ENCODE data around the gene PTH2. TPM values are rescaled to one million over a fixed set of nuclear protein-coding genes. Genes with fewer than 3 reads are reported as not detected.

PTH2 gene
- total and polyA plus RNA-seq, 2 donors (not counting 3 experiments of a cell fraction or from before 2014, with no cell fraction given), result not detected

- ChIA-PET POLR2A (no interaction called here), CTCF (interaction anchor here (0.6 kb wide), 1 partner anchor 8 kb away, joined by 3 read pairs; no protein-coding TSS in a partner anchor)
- Histone ChIP-seq H3K36me3 (ENCODE audit: control insufficient read depth in 2 of 2, extremely low read depth in 1 of 2, insufficient read depth in 2 of 2, low read length in 2 of 2) (no peaks in the 10 kb centered on the region), H3K4me2 (ENCODE audit: insufficient read depth, low read length) (no peak overlapping the region), H3K9ac (replicated peaks; ENCODE audit: extremely low read depth, insufficient read depth, low read length) (no peak overlapping the region), H3K4me3 (replicated peaks in 1 of 3; ENCODE audit: insufficient read depth in 1 of 3, low read depth in 1 of 3, low read length in 3 of 3) (no peak overlapping the region), H3K9me3 (replicated peaks; ENCODE audit: control insufficient read depth, insufficient read depth, low read length) (no peaks in the 10 kb centered on the region), H3K9me1 (replicated peaks; ENCODE audit: control insufficient read depth, extremely low read depth, insufficient read depth, low read length) (no peaks in the 10 kb centered on the region), H3K79me2 (ENCODE audit: control insufficient read depth, insufficient read depth, low read length) (no peaks in the 10 kb centered on the region), H3K4me1 (ENCODE audit: control insufficient read depth, extremely low read depth, insufficient read depth, low read length) (no peaks in the 10 kb centered on the region), H3K27me3 (ENCODE audit: control insufficient read depth in 2 of 2, insufficient read depth in 2 of 2, low read length in 2 of 2) (peaks cover 4 to 5% of the 10 kb centered on the region in 2 experiments), H2AFZ (ENCODE audit: low read depth, low read length) (no peak overlapping the region), H4K20me1 (replicated peaks; ENCODE audit: control insufficient read depth, extremely low read depth, insufficient read depth, low read length) (no peaks in the 10 kb centered on the region), H3K27ac (ENCODE audit: insufficient read depth, low read depth, low read length) (no peak overlapping the region)
- dilution Hi-C loops (cut with MboI; ENCODE audit: extremely low pct_ligation_motif_present, low sequenced_read_pairs) (no loop called here), intact Hi-C loops (cut with micrococcal nuclease) (no loop called here)
- DNase-seq (ENCODE audit: low read depth, low spot score) (no peak), FAIRE-seq (no peak)
- BruUV-seq (replicated peaks), result no TSS peak
- TF ChIP-seq POLR2AphosphoS5 (IDR thresholded peaks at IDR 0.05; ENCODE audit: insufficient read depth, low read depth, low read length) (no peak), JUN (IDR thresholded peaks at IDR 0.05; ENCODE audit: borderline replicate concordance, insufficient read depth, insufficient read length, low read depth) (no peak), MAX (IDR thresholded peaks at IDR 0.05; ENCODE audit: insufficient read depth, insufficient read length) (no peak), FOS (IDR thresholded peaks at IDR 0.05; ENCODE audit: borderline replicate concordance, insufficient read depth, low read length) (no peak), POLR2A (IDR thresholded peaks at IDR 0.05; ENCODE audit: low read depth, low read length) (no peak), GATA2 (IDR thresholded peaks at IDR 0.05; ENCODE audit: insufficient read depth, insufficient read length, low read depth, low read length) (no peak)
Observed at GRCh38 chr19:49383599-49383998, 39.6 kb downstream of the PTH2 start.

DNA sequence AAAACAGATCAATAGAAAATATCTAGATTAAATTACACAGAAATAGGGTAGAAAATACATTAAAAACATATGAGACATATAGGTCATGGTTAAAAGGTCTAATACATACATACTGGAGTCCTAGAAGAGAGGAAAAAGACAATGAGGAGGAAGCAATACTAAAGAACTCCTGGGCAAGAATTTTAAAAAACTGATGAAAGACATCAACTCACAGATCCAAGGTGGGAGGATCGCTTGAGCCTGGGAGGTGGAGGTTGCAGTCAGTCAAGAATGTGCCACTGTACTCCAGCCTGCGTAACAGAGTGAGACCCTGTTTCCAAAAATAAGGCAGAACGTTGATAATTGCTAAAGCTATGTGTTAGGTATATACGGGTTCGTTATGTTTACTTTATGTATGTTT, 40.6 kb downstream of the PTH2 start:
- Histone ChIP-seq H3K27me3 (ENCODE audit: control insufficient read depth in 2 of 2, insufficient read depth in 2 of 2, low read length in 2 of 2) (peaks cover 4 to 5% of the 10 kb centered on the region in 2 experiments), H3K9ac (replicated peaks; ENCODE audit: extremely low read depth, insufficient read depth, low read length) (no peak overlapping the region), H2AFZ (ENCODE audit: low read depth, low read length) (no peak overlapping the region), H3K27ac (ENCODE audit: insufficient read depth, low read depth, low read length) (no peak overlapping the region), H3K9me1 (replicated peaks; ENCODE audit: control insufficient read depth, extremely low read depth, insufficient read depth, low read length) (no peaks in the 10 kb centered on the region), H3K4me3 (replicated peaks in 1 of 3; ENCODE audit: insufficient read depth in 1 of 3, low read depth in 1 of 3, low read length in 3 of 3) (no peak overlapping the region), H4K20me1 (replicated peaks; ENCODE audit: control insufficient read depth, extremely low read depth, insufficient read depth, low read length) (no peaks in the 10 kb centered on the region), H3K79me2 (ENCODE audit: control insufficient read depth, insufficient read depth, low read length) (no peaks in the 10 kb centered on the region), H3K4me1 (ENCODE audit: control insufficient read depth, extremely low read depth, insufficient read depth, low read length) (no peaks in the 10 kb centered on the region), H3K36me3 (ENCODE audit: control insufficient read depth in 2 of 2, extremely low read depth in 1 of 2, insufficient read depth in 2 of 2, low read length in 2 of 2) (no peaks in the 10 kb centered on the region), H3K9me3 (replicated peaks; ENCODE audit: control insufficient read depth, insufficient read depth, low read length) (no peaks in the 10 kb centered on the region), H3K4me2 (ENCODE audit: insufficient read depth, low read length) (no peak overlapping the region)
- BruUV-seq (replicated peaks), result no TSS peak
- intact Hi-C loops (cut with micrococcal nuclease) (no loop called here), dilution Hi-C loops (cut with MboI; ENCODE audit: extremely low pct_ligation_motif_present, low sequenced_read_pairs) (no loop called here)
- ChIA-PET CTCF (no interaction called here), POLR2A (no interaction called here)
- DNase-seq (ENCODE audit: low read depth, low spot score), result no peak
- no peak for FAIRE-seq
- no peak for TF ChIP-seq MYC (IDR thresholded peaks at IDR 0.05; ENCODE audit: low read depth, low read length)
- TF ChIP-seq MAX (IDR thresholded peaks at IDR 0.05; ENCODE audit: insufficient read depth, insufficient read length), result no peak
- TF ChIP-seq GATA2 (IDR thresholded peaks at IDR 0.05; ENCODE audit: insufficient read depth, insufficient read length, low read depth, low read length), result no peak
- TF ChIP-seq POLR2AphosphoS5 (IDR thresholded peaks at IDR 0.05; ENCODE audit: insufficient read depth, low read depth, low read length), result no peak
- no peak for TF ChIP-seq JUN (IDR thresholded peaks at IDR 0.05; ENCODE audit: borderline replicate concordance, insufficient read depth, insufficient read length, low read depth)
- no peak for TF ChIP-seq FOS (IDR thresholded peaks at IDR 0.05; ENCODE audit: borderline replicate concordance, insufficient read depth, low read length)
- TF ChIP-seq CTCF (IDR thresholded peaks at IDR 0.05; ENCODE audit: extremely low read depth in 1 of 2, insufficient read depth in 1 of 2, low read depth in 1 of 2, low read length in 2 of 2), result no peak
- no peak for TF ChIP-seq POLR2A (IDR thresholded peaks at IDR 0.05; ENCODE audit: low read depth, low read length)
- no peak for TF ChIP-seq EZH2 (IDR thresholded peaks at IDR 0.05; ENCODE audit: borderline replicate concordance, low read depth, low read length, severe bottlenecking)
